Effector CD8-positive, alpha-beta T cell (primary cell): ENCODE measurements around the gene DBP.
"Not testable (repeated sequence)": the region's sequence is repeated elsewhere in the genome, so short reads cannot be mapped to it uniquely, and the experiment has no call there.

Experiments
- DNase-seq: peaks from one replicate; lab custom pipeline; 2025; lab: John Stamatoyannopoulos, UW

Gene DBP

GRCh38 chr19:48668332-48668731, 31.2 kb upstream of the DBP start:
- no peak for DNase-seq

- DNase-seq, result no peak
Observed at GRCh38 chr19:48665786-48666185, 28.6 kb upstream of the DBP start.

DNA sequence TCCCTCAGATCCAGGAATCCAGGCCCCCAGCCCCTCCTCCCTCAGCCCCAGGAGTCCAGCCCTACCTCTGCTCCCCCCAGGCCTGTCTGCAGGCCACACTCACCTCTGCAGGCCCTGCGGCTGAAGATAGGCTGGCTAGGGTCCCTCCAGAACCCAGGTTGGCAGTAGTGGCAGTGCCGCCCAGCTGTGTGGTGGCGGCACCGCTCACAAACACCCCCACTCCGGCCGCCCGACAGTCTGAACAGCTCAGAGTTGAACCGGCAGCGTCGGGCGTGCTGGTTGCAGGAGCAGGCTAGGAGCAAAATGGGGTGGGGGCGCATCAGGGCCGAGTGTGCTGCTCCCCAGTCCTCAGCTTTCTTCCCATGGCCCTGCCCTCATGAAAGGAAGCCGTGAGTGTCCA, 27.3 kb upstream of the DBP start:
- DNase-seq, result no peak

DNA sequence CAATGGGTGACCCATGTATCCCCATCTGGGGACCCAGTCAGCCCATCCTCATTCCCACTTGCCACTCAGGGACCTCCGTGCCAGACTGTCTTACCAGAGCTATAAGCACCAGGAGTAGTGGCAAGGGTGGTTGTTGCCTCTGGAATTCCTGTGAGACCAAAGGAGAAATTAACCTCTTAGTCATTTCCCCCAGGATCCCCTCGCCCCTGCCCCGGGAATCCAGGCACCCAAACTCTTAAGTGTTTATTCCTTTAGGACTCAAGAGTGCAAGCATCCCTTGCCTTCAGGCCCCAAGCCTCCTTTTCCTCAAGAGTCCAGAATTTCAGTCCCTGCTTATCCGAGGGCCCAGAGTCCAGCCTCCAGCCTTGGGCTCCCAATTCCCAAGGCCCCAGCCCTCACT, 26.5 kb upstream of the DBP start:
- DNase-seq, result no peak

DNA sequence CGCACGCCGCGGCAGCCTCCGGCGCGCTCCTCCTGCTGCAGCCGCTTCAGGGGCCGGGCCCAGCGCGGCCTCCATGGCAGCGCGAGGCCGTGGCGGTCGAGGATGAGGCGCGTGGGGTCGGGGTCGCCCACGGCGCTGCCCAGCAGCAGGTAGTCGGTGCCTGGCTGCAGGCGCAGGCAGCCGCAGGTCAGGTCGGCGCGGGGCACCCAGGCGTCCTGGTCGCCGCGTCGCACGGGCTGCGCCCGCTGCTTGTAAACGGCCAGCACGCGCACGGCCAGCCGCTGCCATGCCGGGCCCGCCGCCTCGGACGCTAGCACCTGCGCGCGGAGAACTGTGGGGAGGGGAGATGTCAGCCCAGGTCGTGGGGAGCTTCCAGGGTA, 24.5 kb upstream of the DBP start:
- no peak for DNase-seq

DNA sequence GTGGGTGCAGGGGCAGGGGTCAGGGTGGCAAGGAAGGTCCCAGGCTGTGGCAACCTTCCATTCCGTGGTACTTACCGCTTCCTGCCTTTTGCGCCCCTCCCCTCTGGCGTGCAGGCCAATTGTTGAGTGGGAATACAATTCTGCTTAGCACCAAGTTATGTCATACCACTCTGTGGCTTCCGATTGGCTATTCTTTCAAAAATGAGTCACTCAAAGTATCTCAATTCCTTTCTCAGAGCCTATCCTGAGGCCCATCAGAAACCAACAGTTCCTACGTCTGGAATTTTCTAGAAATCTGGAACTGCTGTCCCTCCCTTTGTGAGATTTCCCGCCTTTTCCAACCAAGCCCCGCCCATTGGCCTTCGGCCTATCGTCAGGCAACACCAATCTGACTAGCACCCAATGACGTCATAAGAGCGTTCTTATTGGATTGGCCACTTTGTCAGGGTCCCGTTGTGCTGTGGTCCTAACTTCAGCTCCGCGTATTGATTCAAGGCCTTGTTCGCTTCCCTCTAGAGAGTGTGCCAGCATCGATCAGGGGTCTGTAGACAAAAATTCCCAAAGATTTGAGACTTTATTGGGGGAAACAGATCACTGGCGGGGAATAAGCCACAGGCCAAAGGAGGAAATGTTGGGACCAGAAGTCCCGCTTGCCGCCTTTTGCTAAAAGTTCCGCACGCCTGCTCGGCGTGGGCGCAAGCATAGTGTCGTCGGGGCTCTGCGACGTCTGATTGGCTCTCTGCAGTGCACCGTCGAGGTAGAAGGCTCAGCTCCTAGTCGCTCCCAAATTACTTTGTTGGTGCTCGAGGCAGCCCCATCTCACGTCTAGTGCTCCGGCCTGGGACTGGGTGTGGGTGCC, 23.9 kb upstream of the DBP start:
- peak; percentile 71 for DNase-seq

DNA sequence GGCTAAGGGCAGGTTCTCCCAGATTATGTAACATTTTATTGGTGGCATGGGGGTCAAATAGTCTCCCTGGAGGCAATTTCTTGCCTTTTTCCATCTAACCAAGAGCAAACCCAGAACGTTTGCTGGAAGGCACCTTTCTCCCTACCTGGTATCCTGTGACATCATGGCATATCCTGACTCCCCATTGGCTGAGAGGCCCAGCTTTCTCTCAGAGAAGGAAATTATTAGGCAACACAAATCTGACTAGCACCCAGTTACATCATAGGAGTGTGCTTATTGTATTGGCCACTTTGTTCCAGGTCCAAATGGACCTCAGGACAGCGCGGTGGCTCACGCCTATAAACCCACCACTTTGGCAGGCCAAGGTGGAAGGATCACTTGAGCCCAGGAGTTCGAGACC, 22.6 kb upstream of the DBP start:
- DNase-seq, result no peak

GRCh38 chr19:48658483-48658882, 21.3 kb upstream of the DBP start:
- no peak for DNase-seq

DNA sequence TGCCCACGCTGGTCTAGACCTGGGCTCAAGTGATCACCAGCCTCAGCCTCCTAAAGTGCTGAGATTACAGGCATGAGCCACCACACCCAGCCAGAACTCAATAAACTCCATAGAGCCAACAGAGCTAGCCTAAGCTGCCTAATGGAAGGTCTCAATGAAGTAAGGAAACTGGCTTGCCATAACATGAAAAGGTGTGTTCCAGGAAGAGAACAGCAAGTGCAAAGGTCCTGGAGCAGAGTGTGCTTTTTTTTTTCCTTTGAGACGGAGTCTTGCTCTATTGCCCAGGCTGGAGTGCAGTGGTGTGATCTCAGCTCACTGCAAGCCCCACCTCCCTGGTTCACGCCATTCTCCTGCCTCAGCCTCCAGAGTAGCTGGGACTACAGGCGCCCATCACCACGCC, 20.6 kb upstream of the DBP start:
- DNase-seq, result not testable (repeated sequence)

DNA sequence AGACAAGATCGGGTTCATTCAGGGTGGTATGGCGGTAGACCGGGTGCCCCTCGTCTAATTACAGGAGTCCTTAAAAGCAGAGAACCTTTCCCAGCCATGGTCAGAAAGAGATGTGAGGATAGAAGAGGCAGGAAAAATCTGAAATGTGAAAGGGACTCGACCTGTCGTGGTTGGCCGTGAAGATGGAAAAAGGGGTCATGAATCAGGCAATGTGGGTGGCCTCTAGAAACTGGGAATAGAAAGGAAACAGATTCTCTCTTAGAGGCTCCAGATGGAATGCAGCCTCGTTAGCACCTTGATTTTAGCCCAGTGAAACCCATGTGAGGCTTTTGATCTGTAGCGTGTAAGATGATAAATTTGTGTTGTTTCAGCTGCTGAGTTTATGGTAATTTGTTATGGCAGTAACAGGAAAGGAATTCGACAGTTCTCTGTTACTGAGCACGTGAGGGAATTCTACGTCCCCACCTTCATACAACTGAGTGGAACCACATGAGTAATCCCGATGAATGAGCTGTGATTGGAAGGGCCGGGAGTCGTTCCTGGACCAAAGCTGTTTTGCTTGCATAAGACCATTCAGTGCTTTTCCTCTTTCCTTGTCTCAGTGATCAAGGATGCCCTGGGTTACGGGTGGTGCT, 19.8 kb upstream of the DBP start:
- DNase-seq, result no peak

GRCh38 chr19:48654299-48655059, 17.3 kb upstream of the DBP start:
- DNase-seq, result no peak

- no peak for DNase-seq
Observed at GRCh38 chr19:48651683-48652048, 14.5 kb upstream of the DBP start.

GRCh38 chr19:48650974-48651682, 13.9 kb upstream of the DBP start:
- DNase-seq, result no peak

DNA sequence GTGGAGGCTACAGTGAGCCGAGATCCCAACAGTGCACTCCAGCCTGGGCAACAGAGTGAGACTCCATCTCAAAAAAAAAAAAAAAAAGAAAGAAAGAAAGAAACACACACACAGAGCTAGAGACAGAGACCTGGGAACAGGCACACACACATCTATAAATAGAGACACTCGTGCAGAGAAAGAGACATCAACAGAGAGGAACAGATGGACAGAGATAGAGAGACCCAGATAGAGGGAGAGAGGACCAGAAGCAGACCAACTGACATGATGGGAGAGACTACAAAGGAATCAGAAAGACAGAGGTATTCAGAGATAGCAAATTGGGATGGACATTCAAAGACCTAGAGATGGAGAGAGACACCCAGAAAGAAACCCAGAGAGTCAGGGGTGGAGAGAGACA, 11.0 kb upstream of the DBP start:
- DNase-seq, result no peak

DNA sequence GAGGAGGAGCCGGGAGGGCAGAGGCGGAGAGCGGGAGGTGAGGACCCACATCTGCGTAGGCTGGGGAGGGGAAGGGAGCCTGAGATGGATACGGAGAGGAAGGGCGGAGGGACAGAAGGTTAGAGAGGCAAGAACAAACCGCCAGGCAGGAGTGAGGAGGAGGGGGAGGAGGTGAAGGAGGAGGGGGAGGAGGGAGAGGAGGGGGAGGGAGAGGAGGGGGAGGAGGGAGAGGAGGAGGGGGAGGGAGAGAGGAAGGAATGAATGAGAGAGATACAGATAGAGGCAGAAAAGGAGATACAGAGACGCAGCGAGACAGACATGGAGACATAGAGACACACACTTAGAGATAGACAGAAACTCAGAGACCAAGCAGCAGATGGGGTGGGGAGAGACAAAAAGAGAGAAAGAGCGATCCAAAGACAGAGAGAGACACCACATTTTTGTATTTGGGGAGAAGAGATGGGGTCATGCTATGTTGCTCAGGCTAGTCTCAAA, 9.6 kb upstream of the DBP start:
- no peak for DNase-seq

GRCh38 chr19:48646001-48646721, 9.0 kb upstream of the DBP start, which contains the start of gene CA11:
Gene CA11 (minus strand): TSS chr19:48646187. CDS start chr19:48645632, 555 bp downstream.
- DNase-seq, result peak; percentile 89

GRCh38 chr19:48645620-48646000, 8.4 kb upstream of the DBP start:
- DNase-seq, result no peak

- peak; percentile 60 for DNase-seq
Observed at GRCh38 chr19:48644839-48645619, 7.8 kb upstream of the DBP start.

DNA sequence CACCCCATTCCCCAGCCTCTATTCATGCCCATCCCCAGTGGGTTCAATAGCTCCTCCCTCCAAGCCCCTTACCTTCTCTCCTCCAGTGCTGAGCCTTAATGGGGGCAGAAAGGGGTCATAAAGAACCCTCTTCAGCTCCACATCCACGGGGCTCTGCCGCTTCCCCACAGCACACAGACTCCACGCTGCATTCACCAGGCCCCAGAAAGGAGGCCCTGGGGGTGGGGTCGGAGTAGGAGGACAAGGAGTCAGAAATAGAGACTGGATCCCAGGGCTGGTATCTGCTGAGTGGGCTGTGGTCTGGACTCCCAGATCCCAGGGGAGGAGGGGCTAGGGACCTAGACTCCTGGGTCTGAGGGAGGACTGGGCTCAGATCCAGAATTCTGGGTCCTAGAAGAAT, 7.2 kb upstream of the DBP start:
- no peak for DNase-seq

DNA sequence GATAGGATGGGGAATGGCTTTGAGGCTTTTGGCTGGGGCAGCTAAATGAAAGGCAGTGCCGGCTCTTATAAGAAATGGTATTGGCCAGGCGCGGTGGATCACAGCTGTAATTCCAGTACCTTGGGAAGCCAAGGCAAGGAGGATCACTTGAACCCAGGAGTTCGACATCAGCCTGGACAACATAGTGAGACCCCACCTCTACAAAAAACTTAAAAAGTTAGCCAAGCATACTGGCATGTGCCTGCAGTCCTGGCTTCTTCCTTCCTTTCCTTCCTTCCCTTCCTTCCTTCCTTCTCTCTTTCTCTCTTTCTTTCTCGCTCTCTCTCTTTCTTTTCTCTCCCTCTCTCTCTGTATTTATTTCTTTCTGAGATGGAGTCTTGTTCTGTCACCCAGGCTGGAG, 5.7 kb upstream of the DBP start:
- DNase-seq, result no peak

DNA sequence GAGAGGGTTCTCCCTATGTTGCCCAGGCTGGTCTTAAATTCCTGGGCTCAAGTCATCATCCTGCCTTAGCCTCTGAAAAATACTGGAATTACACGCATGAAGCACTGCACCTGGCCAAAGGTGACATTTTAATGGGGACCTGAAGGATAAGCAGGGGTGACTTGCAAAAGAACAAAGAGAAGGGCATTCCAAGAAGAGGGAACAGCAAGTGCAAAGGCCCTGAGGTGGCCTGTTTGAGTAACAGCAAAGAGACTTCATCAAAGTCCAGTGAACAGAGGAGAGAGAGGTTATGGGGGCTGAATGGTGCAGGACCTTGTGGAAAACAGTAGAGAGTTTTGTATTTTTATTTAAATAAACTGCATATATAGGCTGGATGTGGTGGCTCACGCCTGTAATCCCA, 4.7 kb upstream of the DBP start:
- no peak for DNase-seq
